GM23338 (cell line): Measurements from ENCODE around the gene TCHH.

Experiments used
- REST ChIP-seq: IDR thresholded peaks from one replicate; pipeline ENCODE4 v1.6.1; 2018; ENCODE audit warnings: antibody characterized with exemption; ENCODE audit not compliant: unreplicated experiment
- TF ChIP-seq, protein P1 (sequence below), 2 experiments: fragments of 200-600 bp in 1 of 2; sonication (generic) in 1 of 2; conservative IDR thresholded peaks; 2 replicates each; pipeline versions ENCODE4 v1.5.1 to v1.6.1; 2016 to 2017; ENCODE audit warnings: antibody characterized with exemption in 2 of 2, low read depth in 2 of 2, mild to moderate bottlenecking in 2 of 2, moderate library complexity in 1 of 2

- no peak for TF ChIP-seq REST
- TF ChIP-seq, protein P1, sequence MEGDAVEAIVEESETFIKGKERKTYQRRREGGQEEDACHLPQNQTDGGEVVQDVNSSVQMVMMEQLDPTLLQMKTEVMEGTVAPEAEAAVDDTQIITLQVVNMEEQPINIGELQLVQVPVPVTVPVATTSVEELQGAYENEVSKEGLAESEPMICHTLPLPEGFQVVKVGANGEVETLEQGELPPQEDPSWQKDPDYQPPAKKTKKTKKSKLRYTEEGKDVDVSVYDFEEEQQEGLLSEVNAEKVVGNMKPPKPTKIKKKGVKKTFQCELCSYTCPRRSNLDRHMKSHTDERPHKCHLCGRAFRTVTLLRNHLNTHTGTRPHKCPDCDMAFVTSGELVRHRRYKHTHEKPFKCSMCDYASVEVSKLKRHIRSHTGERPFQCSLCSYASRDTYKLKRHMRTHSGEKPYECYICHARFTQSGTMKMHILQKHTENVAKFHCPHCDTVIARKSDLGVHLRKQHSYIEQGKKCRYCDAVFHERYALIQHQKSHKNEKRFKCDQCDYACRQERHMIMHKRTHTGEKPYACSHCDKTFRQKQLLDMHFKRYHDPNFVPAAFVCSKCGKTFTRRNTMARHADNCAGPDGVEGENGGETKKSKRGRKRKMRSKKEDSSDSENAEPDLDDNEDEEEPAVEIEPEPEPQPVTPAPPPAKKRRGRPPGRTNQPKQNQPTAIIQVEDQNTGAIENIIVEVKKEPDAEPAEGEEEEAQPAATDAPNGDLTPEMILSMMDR (conservative IDR thresholded peaks at IDR 0.05; ENCODE audit: low read depth in 2 of 2): no peak
Observed at GRCh38 chr1:152108882-152109222, 6.4 kb downstream of the TCHH start.
